ENCODE results near the gene DNAJC1. TPM values are rescaled to one million over a fixed set of nuclear protein-coding genes. Genes with fewer than 3 reads are reported as not detected.
"Not testable (repeated sequence)": the region's sequence is repeated elsewhere in the genome, so short reads cannot be mapped to it uniquely, and the experiment has no call there.

The DNAJC1 gene
- total RNA-seq, 1 donor from 2014 or later: 22.8 TPM

DNA sequence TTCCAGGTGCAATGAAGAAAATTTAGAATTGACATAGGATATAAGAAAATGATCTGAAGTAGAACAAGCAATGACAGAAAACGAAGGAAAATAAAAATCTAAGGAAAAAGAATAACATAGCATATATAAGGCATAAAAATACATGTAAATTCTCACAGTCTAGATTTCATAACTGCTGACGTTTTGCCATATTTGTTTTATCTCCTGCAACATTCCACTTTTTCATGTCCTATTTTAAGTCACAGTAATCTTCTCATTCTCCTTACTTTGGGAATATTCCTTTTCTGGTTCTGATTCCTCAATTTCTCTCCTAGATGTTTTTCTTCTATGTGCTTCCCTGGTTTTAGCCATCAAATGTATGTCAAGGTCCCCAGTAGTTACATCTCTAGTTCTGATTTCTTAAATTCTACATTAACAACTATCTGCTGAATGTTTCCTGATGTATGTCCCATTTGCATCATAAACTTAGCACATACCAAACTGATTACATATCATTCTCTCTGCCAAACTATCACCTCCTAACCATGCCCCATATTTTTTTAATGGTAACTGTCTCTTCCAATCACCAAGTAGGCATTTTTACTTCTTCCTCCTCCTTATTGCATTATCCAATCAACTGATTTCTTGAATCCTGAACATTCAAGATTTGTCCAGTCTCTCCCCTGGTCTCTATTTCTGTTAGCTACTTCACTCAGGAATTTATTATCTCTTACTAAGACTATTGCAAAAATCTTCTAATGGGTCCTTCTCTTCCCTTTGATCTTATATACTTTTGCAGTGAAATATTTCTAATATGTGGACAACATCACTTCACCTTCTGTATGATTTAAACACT lies 171.3 kb downstream of the DNAJC1 start:
- TF ChIP-seq, protein P1, sequence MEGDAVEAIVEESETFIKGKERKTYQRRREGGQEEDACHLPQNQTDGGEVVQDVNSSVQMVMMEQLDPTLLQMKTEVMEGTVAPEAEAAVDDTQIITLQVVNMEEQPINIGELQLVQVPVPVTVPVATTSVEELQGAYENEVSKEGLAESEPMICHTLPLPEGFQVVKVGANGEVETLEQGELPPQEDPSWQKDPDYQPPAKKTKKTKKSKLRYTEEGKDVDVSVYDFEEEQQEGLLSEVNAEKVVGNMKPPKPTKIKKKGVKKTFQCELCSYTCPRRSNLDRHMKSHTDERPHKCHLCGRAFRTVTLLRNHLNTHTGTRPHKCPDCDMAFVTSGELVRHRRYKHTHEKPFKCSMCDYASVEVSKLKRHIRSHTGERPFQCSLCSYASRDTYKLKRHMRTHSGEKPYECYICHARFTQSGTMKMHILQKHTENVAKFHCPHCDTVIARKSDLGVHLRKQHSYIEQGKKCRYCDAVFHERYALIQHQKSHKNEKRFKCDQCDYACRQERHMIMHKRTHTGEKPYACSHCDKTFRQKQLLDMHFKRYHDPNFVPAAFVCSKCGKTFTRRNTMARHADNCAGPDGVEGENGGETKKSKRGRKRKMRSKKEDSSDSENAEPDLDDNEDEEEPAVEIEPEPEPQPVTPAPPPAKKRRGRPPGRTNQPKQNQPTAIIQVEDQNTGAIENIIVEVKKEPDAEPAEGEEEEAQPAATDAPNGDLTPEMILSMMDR (conservative IDR thresholded peaks at IDR 0.05; ENCODE audit: low read depth, low read length): no peak
- H3K4me3 ChIP-seq (ENCODE audit: low read depth, low read length): no peak overlapping the region
- no peak for DNase-seq (ENCODE audit: low read depth)

GRCh38 chr10:21830037-21830436 lies 173.5 kb downstream of the DNAJC1 start:
- DNase-seq (ENCODE audit: low read depth): no peak
- TF ChIP-seq, protein P1 (conservative IDR thresholded peaks at IDR 0.05; ENCODE audit: low read depth, low read length): no peak
- no peak overlapping the region for H3K4me3 ChIP-seq (ENCODE audit: low read depth, low read length)

DNA sequence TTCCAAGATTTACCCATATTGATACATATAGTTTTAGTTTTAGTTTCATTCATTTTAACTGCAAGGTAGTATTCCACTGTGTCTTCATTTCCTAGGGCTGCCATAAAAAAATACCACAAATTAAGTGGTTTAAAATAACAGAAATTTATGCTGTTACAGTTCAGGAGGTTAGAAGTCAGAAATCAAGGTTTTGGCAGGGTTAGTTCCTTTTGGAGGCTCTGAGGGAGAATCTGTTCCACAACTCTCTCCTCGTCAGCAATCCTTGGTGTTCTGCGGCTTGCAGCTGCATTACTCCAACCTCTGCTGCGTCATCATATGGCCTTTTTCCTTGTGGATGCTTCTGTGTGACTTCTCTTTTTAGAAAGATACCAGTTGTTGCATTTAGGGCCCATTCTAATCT lies 176.2 kb downstream of the DNAJC1 start:
- DNase-seq (ENCODE audit: low read depth): no peak
- TF ChIP-seq, protein P1 (conservative IDR thresholded peaks at IDR 0.05; ENCODE audit: low read depth, low read length): no peak
- no peak overlapping the region for H3K4me3 ChIP-seq (ENCODE audit: low read depth, low read length)

- DNase-seq (ENCODE audit: low read depth): no peak
- no peak overlapping the region for H3K4me3 ChIP-seq (ENCODE audit: low read depth, low read length)
- TF ChIP-seq, protein P1 (conservative IDR thresholded peaks at IDR 0.05; ENCODE audit: low read depth, low read length): no peak
Observed at GRCh38 chr10:21826725-21827124, 176.8 kb downstream of the DNAJC1 start.

DNA sequence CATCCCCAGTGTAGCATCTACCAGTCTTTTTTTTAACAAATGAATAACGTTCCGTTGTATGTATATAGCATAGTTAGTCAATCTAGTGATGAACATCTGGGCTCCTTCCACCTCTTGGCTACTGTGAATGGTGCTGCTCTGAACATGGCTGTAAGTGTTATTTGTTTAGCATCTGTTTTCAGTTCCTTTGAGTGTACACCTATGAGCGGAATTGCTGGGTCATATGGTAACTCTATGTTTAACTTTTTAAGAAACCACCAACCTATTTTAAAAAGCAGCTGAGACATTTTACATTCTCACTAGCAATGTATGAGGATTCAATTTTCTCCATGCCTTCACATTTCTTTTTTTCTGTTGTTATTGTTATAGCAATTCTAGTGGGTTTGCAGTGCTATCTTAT lies 178.2 kb downstream of the DNAJC1 start:
- no peak overlapping the region for H3K4me3 ChIP-seq (ENCODE audit: low read depth, low read length)
- TF ChIP-seq, protein P1 (conservative IDR thresholded peaks at IDR 0.05; ENCODE audit: low read depth, low read length): no peak
- DNase-seq (ENCODE audit: low read depth): no peak

GRCh38 chr10:21824409-21824808 lies 179.1 kb downstream of the DNAJC1 start:
- H3K4me3 ChIP-seq (ENCODE audit: low read depth, low read length): no peak overlapping the region
- DNase-seq (ENCODE audit: low read depth): no peak
- TF ChIP-seq, protein P1 (conservative IDR thresholded peaks at IDR 0.05; ENCODE audit: low read depth, low read length): no peak

DNA sequence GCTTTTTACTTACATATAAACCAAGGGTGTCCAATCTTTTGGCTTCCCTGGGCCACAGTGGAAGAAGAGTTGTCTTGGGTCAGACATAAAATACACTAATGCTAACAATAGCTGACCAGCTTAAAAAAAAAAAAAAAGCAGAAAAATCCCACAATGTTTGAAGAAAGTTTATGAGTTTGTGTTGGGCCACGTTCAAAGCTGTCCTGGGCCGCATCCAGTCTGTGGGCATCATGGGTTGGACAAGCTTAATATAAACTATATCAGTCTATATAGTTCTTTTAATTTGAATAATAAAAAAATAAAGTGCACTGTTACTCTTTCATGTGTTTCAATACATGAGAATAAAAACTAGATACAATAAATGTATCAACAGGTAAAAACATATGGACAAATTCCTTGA lies 179.9 kb downstream of the DNAJC1 start:
- no peak overlapping the region for H3K4me3 ChIP-seq (ENCODE audit: low read depth, low read length)
- no peak for DNase-seq (ENCODE audit: low read depth)
- TF ChIP-seq, protein P1 (conservative IDR thresholded peaks at IDR 0.05; ENCODE audit: low read depth, low read length): no peak

- not testable (repeated sequence) for DNase-seq (ENCODE audit: low read depth); H3K4me3 ChIP-seq (ENCODE audit: low read depth, low read length)
Observed at GRCh38 chr10:21822273-21822672, 181.3 kb downstream of the DNAJC1 start.

Measured in epithelial cell of proximal tubule (primary cell).